ENCODE results near the gene SMARCA2.

DNA sequence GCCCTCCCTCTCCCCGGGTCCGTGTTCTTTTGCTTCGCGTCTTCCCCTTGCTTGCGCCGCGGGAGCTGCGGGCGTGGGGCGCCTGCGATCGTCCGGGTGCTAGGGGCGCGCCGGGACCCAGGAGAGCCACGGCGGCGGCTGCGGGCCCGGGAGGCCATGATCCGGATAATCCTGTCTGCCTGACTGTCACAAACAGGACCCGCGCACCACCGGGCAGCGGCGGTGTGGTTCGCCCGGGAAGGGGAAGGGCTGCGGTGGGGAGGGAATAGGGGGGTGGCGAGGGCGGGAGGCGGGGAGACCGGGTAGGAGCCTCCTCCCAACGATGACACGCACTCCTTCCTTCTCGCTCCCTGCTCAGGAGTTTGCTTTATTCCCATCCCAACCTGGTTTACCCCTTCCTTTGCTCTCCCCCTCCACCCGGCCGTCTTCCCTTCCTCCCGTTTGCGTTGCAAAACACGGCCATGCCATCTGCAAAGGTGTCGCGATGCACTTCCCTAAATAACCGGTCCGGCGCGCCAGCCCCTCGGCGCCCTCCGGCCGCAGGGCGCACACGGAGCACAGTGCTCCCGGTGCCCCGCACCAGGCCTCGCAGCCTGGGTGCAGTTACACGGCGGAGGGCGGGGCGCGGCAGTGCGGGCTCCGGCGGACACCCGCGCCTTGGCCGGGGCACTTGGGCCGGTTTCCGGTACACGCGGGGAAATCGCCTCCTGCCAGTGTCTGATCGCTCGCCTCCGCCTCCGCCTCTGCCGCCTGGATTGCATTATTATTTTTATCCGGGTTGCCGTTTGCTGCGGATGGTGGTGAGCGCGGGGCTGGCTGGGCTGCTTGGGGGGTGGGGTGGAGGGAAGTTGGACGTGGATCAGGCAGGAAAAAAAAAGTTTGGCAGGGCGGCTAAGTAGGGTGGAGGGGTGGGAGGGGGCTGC, 1.5 kb downstream of the SMARCA2 start:
- TF ChIP-seq, protein P1, sequence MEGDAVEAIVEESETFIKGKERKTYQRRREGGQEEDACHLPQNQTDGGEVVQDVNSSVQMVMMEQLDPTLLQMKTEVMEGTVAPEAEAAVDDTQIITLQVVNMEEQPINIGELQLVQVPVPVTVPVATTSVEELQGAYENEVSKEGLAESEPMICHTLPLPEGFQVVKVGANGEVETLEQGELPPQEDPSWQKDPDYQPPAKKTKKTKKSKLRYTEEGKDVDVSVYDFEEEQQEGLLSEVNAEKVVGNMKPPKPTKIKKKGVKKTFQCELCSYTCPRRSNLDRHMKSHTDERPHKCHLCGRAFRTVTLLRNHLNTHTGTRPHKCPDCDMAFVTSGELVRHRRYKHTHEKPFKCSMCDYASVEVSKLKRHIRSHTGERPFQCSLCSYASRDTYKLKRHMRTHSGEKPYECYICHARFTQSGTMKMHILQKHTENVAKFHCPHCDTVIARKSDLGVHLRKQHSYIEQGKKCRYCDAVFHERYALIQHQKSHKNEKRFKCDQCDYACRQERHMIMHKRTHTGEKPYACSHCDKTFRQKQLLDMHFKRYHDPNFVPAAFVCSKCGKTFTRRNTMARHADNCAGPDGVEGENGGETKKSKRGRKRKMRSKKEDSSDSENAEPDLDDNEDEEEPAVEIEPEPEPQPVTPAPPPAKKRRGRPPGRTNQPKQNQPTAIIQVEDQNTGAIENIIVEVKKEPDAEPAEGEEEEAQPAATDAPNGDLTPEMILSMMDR (IDR thresholded peaks at IDR 0.05; ENCODE audit: insufficient read depth, low read length, poor library complexity, severe bottlenecking), result no peak
- no peak for TF ChIP-seq EZH2phosphoT487 (conservative IDR thresholded peaks at IDR 0.05; ENCODE audit: low read length)

Measured in SU-DHL-6 (cell line).